ES-I3 (cell line): ENCODE data around the gene TRDMT1.

Experiments used
- H3K36me3 ChIP-seq: 2 replicates; pipeline ENCODE4 v1.6.1; 2013; ENCODE audit warnings: mild to moderate bottlenecking, low read length, control low read depth, moderate library complexity; ENCODE audit not compliant: insufficient read depth
- H3K4me1 ChIP-seq: 2 replicates; pipeline ENCODE4 v1.6.1; 2013; ENCODE audit warnings: mild to moderate bottlenecking, control low read depth, low read length; ENCODE audit not compliant: insufficient read depth
- H3K9ac ChIP-seq: 2 replicates; pipeline ENCODE4 v1.6.1; 2013; ENCODE audit warnings: low read depth, mild to moderate bottlenecking, low read length, moderate library complexity
- H3K9me3 ChIP-seq: 2 replicates; pipeline ENCODE4 v1.6.1; 2013; ENCODE audit warnings: mild to moderate bottlenecking, low read length, moderate library complexity; ENCODE audit not compliant: control insufficient read depth, insufficient read depth

TRDMT1 gene

GRCh38 chr10:17112566-17112965 is 88.9 kb downstream of the TRDMT1 start:
- Histone ChIP-seq H3K9ac (no peak overlapping the region), H3K9me3 (no peaks in the 10 kb centered on the region)

GRCh38 chr10:17109475-17110207 is 91.8 kb downstream of the TRDMT1 start:
- Histone ChIP-seq H3K4me1 (no peaks in the 10 kb centered on the region), H3K9ac (no peak overlapping the region), H3K36me3 (no peaks in the 10 kb centered on the region), H3K9me3 (no peaks in the 10 kb centered on the region)

More at GRCh38 chr10:17112566-17112965, 88.9 kb downstream of the TRDMT1 start:
- H3K36me3 ChIP-seq: no peaks in the 10 kb centered on the region
- 0 out of 2 replicates have a peak, but pooled peaks cover 3% of the 10 kb centered on the region for H3K4me1 ChIP-seq

GRCh38 chr10:17109046-17109445 is 92.4 kb downstream of the TRDMT1 start:
- no peaks in the 10 kb centered on the region for H3K9me3 ChIP-seq
- H3K36me3 ChIP-seq: no peaks in the 10 kb centered on the region
- H3K4me1 ChIP-seq: no peaks in the 10 kb centered on the region
- H3K9ac ChIP-seq: no peak overlapping the region

GRCh38 chr10:17106991-17107390 is 94.5 kb downstream of the TRDMT1 start:
- no peaks in the 10 kb centered on the region for H3K9me3 ChIP-seq
- no peak overlapping the region for H3K9ac ChIP-seq
- H3K36me3 ChIP-seq: no peaks in the 10 kb centered on the region
- H3K4me1 ChIP-seq: no peaks in the 10 kb centered on the region

- no peak overlapping the region for H3K9ac ChIP-seq
- no peaks in the 10 kb centered on the region for H3K9me3 ChIP-seq
- no peaks in the 10 kb centered on the region for H3K36me3 ChIP-seq
- H3K4me1 ChIP-seq: no peaks in the 10 kb centered on the region
Measured at GRCh38 chr10:17101910-17102266, 99.6 kb downstream of the TRDMT1 start.

DNA sequence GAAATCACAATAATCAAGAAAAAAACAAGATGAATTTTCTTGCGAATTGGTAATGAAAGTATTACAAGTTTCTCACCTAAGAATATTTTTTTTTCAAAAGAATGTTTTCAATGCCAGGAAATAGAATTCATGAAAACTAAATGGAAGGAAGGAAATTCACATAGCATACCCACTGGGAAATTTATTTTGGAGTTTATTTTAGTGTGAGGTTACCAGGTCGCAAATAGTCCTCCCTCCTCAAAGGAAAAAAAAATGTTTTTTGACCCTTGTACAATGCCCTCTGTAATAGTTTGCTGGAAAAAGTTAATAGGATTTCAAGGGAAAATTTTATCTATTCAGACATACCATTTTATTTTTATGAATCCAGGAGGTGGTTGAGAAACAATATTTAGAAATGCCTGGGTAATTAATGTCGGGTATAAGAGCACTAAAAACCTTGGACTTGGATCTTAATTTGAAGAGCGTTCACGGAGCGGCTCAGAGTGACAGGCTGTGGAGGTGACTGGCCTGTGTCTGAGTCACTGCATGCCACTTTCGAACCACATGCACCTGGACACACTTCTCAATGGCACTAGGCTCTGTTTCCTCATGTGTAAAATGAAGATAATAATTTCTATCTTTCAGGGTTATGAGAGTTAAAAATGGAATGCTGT is 100.1 kb downstream of the TRDMT1 start:
- H3K4me1 ChIP-seq: no peaks in the 10 kb centered on the region
- no peaks in the 10 kb centered on the region for H3K36me3 ChIP-seq
- H3K9me3 ChIP-seq: no peaks in the 10 kb centered on the region
- H3K9ac ChIP-seq: no peak overlapping the region

DNA sequence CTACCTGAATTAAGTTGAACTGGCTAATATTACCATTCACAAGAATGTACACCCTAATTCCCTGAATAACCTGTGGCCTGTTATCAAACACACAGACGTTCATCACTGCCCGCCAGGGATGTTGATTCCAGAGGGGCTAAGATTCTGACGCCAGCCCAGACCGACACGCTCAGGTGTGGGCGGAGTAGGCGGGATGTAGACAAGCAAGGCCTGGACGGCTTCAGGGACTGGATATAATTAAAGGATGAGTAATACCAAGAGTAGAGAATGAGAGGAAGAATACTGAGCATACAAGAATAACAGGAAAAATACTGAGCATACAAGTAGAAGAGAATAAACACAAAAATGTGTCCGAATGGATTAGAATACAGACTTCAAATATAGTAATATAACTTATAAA is 100.9 kb downstream of the TRDMT1 start:
- no peaks in the 10 kb centered on the region for H3K36me3 ChIP-seq
- H3K4me1 ChIP-seq: no peaks in the 10 kb centered on the region
- H3K9ac ChIP-seq: no peak overlapping the region
- peaks cover under 1% of the 10 kb centered on the region; the same call in 1 of the 2 replicates for H3K9me3 ChIP-seq

DNA sequence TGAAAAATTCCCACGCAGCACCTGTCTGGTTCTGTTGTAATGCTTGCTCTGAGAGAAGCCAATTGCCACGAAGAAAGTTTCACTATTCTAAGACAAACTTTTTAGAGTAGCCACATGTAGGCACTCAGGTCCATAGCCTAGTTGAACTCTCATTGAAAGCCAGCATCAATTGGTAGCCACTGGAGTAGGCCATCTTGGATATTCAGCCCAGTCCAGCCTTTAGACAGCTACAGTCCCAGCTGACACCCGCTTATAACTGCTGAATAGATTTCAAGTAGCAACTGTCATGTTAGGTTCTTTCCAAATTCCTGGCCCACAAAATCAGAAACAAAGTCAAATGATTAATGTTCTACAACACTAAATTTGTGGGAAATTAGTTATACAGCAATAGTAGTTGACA is 103.5 kb downstream of the TRDMT1 start:
- peaks cover 7% of the 10 kb centered on the region; the same call in 1 of the 2 replicates for H3K9me3 ChIP-seq
- no peaks in the 10 kb centered on the region for H3K36me3 ChIP-seq
- H3K4me1 ChIP-seq: no peaks in the 10 kb centered on the region
- no peak overlapping the region for H3K9ac ChIP-seq
